Stimulated activated CD4-positive, alpha-beta T cell treated with anti-CD3 and anti-CD28 coated beads, Interleukin-1b, Interleukin-23, amount 100 ng/mL, for 4 hours (primary cell): ENCODE data around the gene IL34.
"Not testable (repeated sequence)": the region's sequence is repeated elsewhere in the genome, so short reads cannot be mapped to it uniquely, and the experiment has no call there.

Experiments used
- DNase-seq, 2 donors: peaks; one replicate each; pipeline ENCODE4 v3.0.0-alpha.2; 2020; ENCODE audit warnings: low read depth in 2 of 2

IL34 gene

DNA sequence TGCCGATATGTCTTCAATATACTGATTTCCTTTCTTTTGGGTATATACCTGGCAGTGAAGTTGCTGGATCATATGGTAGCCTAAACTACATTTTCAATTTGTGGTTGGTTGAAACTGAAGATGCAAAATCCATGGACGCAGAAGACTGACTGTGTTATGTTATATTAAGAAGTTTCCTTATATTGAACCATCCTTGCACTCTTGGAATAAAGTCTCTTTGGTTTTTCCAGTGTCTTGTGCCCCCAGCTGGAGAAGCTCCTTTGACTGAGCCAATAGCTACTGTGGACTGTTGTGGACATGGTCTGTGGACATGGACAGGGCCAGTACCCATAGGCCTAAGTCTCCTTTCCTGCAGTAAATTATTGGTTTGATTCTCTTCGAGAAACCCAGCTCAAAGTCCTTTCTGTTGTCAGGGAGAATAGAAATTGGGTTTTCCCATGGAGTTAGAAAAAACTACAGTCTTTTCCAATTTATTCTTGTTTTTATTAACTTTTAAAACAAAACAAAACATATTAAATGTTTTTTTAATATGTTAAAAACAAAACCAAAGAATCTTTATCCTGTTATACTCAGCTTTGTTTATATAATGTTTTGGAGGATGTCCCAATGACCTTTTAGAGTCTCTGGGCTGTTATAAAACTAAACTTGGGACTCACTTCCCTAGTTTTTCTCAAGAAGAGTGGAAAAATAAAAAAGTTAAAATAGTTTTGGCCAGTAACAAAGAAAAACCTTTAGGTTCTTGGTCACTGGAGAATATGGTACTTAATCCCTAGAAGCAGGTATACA is 15.2 kb upstream of the IL34 start:
- DNase-seq = no peak

GRCh38 chr16:70632273-70632672 is 14.1 kb upstream of the IL34 start:
- no peak for DNase-seq

DNA sequence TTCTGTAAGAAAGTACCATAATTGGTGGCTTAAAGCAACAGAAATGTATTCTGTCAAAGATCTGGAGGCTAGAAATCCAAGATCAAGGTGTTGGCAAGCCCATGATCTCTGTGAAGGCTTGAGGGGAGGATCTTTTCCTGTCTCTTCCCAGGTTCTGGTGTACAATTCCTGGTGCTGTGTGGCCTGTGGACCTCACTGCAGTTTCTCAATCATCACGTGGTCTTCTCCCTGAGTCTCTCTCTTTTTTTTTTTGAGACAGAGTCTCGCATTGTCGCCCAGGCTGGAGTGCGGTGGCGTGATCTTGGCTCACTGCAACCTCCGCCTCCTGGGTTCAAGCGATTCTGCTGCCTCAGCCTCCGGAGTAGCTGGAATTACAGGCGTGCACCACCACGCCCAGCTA is 12.7 kb upstream of the IL34 start:
- not testable (repeated sequence) for DNase-seq

GRCh38 chr16:70634861-70635260 is 11.5 kb upstream of the IL34 start:
- DNase-seq = no peak

DNA sequence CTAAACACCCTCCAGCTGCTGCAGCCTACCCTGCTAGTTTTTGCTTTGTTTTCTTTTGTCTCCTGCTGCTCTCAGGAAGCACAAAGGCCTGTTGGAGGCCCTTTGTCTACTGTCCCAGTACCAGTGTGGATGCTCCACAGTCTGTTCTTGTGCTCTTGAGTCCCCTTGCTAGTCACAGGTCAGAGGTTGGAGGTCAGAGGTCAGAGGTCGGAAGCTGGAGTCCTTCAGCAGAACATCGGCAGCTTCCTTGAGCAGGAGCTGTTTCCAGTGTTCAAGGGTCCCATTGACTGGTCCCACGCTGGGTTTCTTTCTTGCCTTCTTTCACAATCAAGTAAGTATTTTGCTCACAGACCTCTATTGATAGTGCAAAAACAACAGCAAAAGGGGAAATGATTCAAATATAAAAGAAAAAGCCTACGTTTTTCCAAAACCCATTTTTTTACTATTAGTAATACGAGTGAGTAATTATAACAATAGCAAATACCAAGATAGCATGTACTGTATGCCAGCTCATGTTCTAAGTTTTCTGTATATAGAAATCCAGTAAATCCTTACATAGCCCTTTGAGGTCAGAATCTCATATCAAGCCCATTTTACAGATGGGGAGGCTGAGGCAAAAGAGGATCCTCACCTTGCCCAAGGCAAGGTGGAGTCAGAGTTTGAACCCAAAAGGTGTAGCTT is 10.9 kb upstream of the IL34 start:
- no peak for DNase-seq

- DNase-seq = no peak
These were observed 7.3 kb upstream of the IL34 start for GRCh38 chr16:70638814-70639792.

DNA sequence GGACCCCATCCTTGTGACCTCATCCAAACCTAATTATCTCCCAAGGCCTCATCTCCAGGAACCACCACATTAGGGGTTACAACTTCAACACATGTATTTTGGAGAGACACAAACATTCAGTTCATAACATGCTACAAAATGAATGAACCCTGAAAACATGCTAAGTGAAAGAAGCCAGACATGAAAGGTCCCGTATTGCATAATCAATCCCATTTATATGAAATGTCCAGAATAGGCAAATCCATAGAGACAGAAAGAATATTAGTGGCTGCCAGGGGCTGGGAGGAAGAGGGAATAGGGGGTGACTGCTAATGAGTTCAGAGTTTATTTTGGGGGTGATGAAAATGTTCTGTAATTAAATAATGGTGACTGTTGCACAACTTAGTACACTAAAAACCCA is 3.7 kb upstream of the IL34 start:
- no peak for DNase-seq

DNA sequence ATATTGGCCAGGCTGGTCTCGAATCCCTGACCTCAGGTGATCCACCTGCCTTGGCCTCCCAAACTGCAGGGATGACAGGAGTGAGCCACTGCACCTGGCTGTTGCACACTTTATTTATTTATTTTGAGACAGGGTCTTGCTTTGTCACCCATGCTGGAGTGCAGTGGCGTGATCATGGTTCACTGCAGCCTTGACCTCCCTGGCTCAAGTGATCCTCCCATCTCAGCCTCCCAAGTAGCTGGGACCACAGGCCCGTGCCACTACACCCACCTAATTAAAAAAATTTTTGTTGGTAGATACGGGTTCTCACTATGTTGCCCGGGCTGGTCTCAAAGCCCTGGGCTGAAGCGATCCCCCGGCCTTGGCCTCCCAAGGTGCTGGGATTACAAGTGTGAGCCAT is 3.1 kb upstream of the IL34 start:
- DNase-seq = not testable (repeated sequence)

DNA sequence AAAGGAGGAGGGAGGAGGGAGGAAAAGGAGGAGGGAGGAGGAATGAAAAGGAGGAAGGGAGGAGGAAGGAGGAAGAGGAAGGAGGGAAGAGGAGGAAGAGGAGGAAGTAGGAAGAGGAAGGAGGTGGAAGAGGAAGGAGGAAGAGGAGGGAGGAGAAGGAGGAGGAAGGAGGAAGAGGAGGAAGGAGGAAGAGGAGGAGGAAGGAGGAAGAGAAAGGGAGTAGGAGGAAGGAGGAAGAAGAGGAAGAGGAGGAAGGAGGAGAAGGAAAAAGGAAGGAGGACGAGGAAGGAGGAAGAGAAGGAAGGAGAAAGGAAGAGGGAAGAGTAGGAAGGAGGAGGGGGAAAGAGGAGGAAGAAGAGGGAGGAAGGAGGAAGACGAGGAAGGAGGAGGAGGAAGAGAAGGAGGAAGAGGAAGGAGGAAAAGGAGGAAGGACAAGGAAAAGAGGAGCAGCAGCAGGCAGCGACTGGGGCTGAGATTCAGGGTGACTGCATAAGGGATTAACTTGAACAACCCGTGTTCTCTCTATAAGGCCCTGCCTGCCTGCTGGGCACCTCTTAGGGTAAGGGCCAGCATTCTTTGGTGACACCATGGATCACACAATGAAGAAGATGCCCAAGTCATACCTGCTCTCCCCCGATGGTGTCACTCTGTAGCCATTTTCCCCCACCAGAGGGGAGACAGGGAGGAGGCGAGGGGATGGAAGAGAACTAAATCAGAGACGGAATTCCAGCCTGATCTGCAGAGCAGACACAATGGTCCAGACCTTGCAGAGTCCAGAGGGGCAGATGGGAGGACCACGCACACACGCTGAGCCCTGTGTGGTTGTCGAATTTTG is 1.4 kb upstream of the IL34 start:
- DNase-seq = no peak

- DNase-seq = no peak
These were observed 1.3 kb downstream of the IL34 start for GRCh38 chr16:70647441-70648359.

DNA sequence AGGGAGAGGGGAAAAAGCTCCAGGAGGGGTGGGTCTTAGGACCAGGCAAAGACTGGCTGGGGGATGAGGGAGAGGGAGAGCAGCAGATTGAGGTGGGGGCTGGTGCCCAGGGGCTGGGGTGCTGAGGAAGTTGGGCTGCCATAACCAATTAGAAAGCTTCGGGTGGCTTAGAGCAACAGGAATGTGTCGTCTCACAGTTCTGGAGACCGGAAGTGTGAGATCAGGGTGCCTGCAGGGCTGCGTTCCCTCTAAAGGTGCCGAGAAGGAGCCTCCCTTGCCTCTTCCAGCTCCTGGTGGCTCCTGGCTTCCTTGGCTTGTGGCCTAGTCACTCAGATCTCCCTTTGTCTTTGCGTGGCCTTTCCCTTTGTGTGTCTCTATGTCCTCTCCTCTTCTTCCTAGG is 2.2 kb downstream of the IL34 start:
- no peak for DNase-seq

DNA sequence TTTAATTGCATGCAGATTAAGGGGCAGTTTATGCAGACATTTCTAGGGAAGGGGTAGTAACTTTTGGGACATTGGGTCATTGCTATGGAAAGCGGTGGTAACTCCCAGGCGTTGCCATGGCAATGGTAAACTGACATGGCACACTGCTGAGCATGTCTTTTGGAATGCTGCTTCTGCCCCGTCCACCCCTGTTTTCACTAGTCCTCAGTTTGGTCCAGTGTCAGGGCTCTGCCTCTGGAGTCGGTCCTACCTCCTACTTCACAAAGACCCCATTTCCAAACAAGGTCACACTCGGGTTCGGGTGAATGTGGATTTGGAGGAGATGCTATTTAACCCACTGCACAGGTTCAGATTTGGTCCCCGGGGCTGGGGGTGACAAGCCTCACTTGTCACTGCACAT is 2.9 kb downstream of the IL34 start:
- no peak for DNase-seq

DNA sequence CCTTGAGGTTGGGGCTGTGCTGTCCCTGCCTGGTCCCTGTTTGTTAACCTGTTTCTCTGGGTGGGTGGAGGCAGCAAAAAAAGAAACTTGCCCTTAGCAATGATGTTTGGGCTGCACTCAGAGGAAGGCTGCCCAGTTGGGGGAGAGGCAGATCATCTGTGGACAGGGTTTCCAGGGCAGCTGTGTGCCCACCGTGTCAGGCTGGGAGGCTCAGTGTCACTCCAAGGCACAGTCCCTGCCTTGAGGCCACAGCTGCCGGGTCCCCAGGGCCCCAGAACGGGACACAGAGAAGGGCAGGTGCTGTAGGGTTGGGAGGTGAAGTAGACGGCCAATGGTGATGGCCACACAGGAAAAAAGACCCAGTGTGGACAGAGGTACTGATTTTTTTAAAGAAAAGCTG is 3.9 kb downstream of the IL34 start:
- DNase-seq = no peak

GRCh38 chr16:70651524-70651923 is 5.2 kb downstream of the IL34 start:
- no peak for DNase-seq

GRCh38 chr16:70652322-70652721 is 6.0 kb downstream of the IL34 start:
- DNase-seq = no peak

GRCh38 chr16:70653406-70653805 is 7.0 kb downstream of the IL34 start:
- DNase-seq = no peak

DNA sequence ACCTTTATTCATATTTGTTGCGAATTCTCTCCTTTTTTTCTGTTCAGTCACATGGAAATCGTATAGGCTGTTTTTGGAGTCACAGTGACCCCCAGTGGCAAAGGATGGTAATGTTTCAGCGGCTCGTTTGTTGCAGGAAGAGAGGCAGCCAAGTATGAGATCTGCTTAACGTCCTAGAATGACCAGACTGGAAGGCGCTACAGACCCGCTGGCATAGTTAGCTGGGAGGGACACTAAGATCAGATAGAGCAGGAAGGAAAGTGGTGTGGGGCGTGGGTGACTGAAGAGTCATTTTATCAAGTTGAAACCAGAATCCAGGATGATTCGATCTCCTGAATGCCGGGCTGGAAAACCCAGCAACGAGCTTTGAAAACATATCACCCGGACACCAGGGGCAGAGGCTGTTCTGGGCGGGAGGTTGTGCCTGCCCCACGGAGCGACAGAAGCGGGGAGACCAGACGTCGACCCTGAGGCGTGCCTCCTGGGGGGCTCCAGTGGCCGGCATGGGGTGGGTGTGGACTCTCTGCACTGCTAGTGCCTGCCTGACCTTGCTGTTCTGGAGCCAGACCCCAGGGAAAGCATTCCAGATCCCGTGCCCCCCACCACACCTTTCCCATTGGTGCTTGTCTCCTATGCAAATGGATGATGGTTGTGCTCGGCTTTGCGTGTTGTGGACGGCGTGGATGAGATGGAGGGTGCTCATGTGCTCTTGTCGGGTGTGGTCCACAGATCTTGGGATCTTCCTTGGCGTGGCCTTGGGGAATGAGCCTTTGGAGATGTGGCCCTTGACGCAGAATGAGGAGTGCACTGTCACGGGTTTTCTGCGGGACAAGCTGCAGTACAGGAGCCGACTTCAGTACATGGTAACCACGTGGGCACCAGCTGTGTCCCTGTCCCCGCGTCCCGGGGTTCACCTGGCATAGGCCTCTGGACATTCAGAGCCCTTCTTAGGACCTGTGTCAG is 7.7 kb downstream of the IL34 start:
- DNase-seq = peak; percentile 61 to 73

GRCh38 chr16:70656065-70656711 is 9.8 kb downstream of the IL34 start:
- DNase-seq = no peak
